Effector memory CD4-positive, alpha-beta T cell (primary cell): ENCODE results near the gene ZNF185.

Source experiments
- DNase-seq, 3 donors: peaks; one replicate each; pipeline ENCODE4 v3.0.0-alpha.2; 2020
- H3K27ac ChIP-seq: 2 replicates; pipeline ENCODE4 v1.7.0; 2013; ENCODE audit warnings: mild to moderate bottlenecking, low read length, moderate library complexity; ENCODE audit not compliant: insufficient read depth, poor library complexity, severe bottlenecking
- H3K27me3 ChIP-seq: replicated peaks from 2 replicates; pipeline ENCODE4 v1.7.0; 2013; ENCODE audit warnings: mild to moderate bottlenecking, low read length; ENCODE audit not compliant: insufficient read depth, control insufficient read depth, poor library complexity, severe bottlenecking
- H3K36me3 ChIP-seq: 2 replicates; pipeline ENCODE4 v1.7.0; 2013; ENCODE audit warnings: mild to moderate bottlenecking, low read length, moderate library complexity; ENCODE audit not compliant: control insufficient read depth, insufficient read depth
- H3K4me1 ChIP-seq: 2 replicates; pipeline ENCODE4 v1.7.0; 2013; ENCODE audit warnings: low read length, mild to moderate bottlenecking; ENCODE audit not compliant: control insufficient read depth, insufficient read depth, poor library complexity, severe bottlenecking
- H3K4me3 ChIP-seq: 2 replicates; pipeline ENCODE4 v1.7.0; 2013; ENCODE audit warnings: low read length, low read depth, mild to moderate bottlenecking; ENCODE audit not compliant: insufficient read depth, poor library complexity, severe bottlenecking
- H3K9me3 ChIP-seq: 2 replicates; pipeline ENCODE4 v1.7.0; 2013; ENCODE audit warnings: mild to moderate bottlenecking, low read length, moderate library complexity; ENCODE audit not compliant: control insufficient read depth

Gene ZNF185

GRCh38 chrX:152873361-152873760 is 24.5 kb upstream of the ZNF185 start:
- Histone ChIP-seq H3K36me3 (peaks cover 4% of the 10 kb centered on the region), H3K27me3 (no peaks in the 10 kb centered on the region), H3K9me3 (no peaks in the 10 kb centered on the region), H3K4me3 (no peak overlapping the region), H3K27ac (no peak overlapping the region), H3K4me1 (no peaks in the 10 kb centered on the region)
- DNase-seq = no peak

GRCh38 chrX:152876931-152877840 is 20.7 kb upstream of the ZNF185 start:
- DNase-seq = no peak
- H3K9me3 ChIP-seq = no peaks in the 10 kb centered on the region

GRCh38 chrX:152878976-152879755 is 18.7 kb upstream of the ZNF185 start:
- Histone ChIP-seq H3K4me1 (no peaks in the 10 kb centered on the region), H3K36me3 (no peaks in the 10 kb centered on the region), H3K27ac (no peak overlapping the region), H3K27me3 (no peaks in the 10 kb centered on the region), H3K9me3 (no peaks in the 10 kb centered on the region), H3K4me3 (no peak overlapping the region)
- DNase-seq = no peak

More at GRCh38 chrX:152876931-152877840, 20.7 kb upstream of the ZNF185 start:
- Histone ChIP-seq H3K4me1 (no peaks in the 10 kb centered on the region), H3K27ac (no peak overlapping the region), H3K27me3 (no peaks in the 10 kb centered on the region), H3K4me3 (no peak overlapping the region), H3K36me3 (no peaks in the 10 kb centered on the region)

GRCh38 chrX:152881289-152881688 is 16.6 kb upstream of the ZNF185 start:
- Histone ChIP-seq H3K27ac (no peak overlapping the region), H3K4me3 (no peak overlapping the region), H3K27me3 (no peaks in the 10 kb centered on the region), H3K4me1 (no peaks in the 10 kb centered on the region), H3K9me3 (no peaks in the 10 kb centered on the region), H3K36me3 (no peaks in the 10 kb centered on the region)
- no peak for DNase-seq

- Histone ChIP-seq H3K36me3 (no peaks in the 10 kb centered on the region), H3K4me3 (no peak overlapping the region), H3K27me3 (no peaks in the 10 kb centered on the region), H3K9me3 (no peaks in the 10 kb centered on the region), H3K27ac (no peak overlapping the region), H3K4me1 (no peaks in the 10 kb centered on the region)
- no peak for DNase-seq
Observed at GRCh38 chrX:152884171-152884570, 13.7 kb upstream of the ZNF185 start.

GRCh38 chrX:152886716-152887115 is 11.2 kb upstream of the ZNF185 start:
- no peaks in the 10 kb centered on the region for H3K27me3 ChIP-seq
- no peaks in the 10 kb centered on the region for H3K4me1 ChIP-seq
- no peak overlapping the region for H3K4me3 ChIP-seq
- no peaks in the 10 kb centered on the region for H3K36me3 ChIP-seq
- no peak for DNase-seq
- H3K27ac ChIP-seq = no peak overlapping the region
- no peaks in the 10 kb centered on the region for H3K9me3 ChIP-seq

- DNase-seq = no peak
- Histone ChIP-seq H3K27me3 (no peaks in the 10 kb centered on the region), H3K36me3 (no peaks in the 10 kb centered on the region), H3K4me1 (no peaks in the 10 kb centered on the region), H3K27ac (no peak overlapping the region), H3K9me3 (no peaks in the 10 kb centered on the region), H3K4me3 (no peak overlapping the region)
Observed at GRCh38 chrX:152892499-152892898, 5.4 kb upstream of the ZNF185 start.

GRCh38 chrX:152892999-152893891 is 4.6 kb upstream of the ZNF185 start:
- no peak overlapping the region for H3K27ac ChIP-seq
- no peaks in the 10 kb centered on the region for H3K4me1 ChIP-seq
- no peaks in the 10 kb centered on the region for H3K36me3 ChIP-seq
- no peak for DNase-seq
- H3K9me3 ChIP-seq = no peaks in the 10 kb centered on the region
- no peak overlapping the region for H3K4me3 ChIP-seq
- H3K27me3 ChIP-seq = peaks cover 2% of the 10 kb centered on the region

GRCh38 chrX:152893980-152894610 is 3.8 kb upstream of the ZNF185 start:
- DNase-seq = no peak
- H3K27me3 ChIP-seq = peaks cover 4% of the 10 kb centered on the region
- no peaks in the 10 kb centered on the region for H3K4me1 ChIP-seq
- no peaks in the 10 kb centered on the region for H3K9me3 ChIP-seq
- H3K4me3 ChIP-seq = no peak overlapping the region
- H3K36me3 ChIP-seq = no peaks in the 10 kb centered on the region
- H3K27ac ChIP-seq = no peak overlapping the region
